Measurements from ENCODE around the gene FKBP4. TPM values are rescaled to one million over a fixed set of nuclear protein-coding genes. Genes with fewer than 3 reads are reported as not detected.

FKBP4 gene
- total RNA-seq, 6 experiments from 2014 or later: 27.0 to 124 (median 48.4) TPM

DNA sequence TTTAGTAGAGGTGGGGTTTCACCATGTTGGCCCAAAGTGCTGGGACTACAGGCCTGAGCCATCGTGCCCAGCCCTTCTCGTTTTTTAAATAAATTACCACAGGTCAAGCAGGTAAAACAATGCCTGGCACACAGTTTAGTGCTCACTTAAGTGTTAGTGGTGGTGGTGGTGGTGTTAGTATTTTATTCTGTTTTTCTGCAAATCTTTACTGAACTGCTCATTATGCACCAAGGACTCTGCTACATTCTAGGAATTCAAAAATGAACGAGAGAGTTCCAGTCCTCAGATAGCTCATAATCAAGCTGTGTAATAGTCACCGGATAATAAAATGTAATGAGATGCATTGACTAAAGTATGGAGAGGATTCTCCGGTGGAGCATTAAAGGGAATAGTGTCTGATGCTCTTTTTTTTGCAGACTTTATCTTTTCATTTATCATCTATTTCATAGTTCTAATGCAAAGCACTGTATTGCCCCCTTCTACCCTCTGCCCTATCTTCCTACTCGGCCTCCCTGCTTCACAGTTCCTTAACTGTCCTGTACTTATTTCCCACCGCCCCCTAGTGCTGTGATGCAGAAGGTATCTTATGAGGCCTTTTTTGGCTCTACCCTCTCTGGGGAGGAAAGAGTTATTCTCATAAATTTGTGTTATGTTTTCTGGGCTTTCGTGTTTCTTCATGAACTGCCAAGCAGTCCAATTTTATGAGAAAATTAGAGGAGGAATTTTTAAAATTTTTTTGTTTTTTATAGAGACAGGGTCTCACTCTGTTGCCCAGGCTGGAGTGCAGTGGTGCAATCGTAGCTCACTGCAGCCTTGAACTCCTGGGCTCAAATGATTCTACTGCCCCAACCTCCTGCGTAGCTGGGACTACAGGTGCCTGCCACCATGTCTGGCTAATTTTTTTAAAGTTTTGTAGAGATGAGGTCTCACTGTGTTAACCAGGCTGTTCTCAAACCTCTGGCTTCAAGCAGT, 18.7 kb downstream of the FKBP4 start:
- peak overlapping the region; percentile 89 to 95 (median 90) for H3K27ac ChIP-seq
- peak; percentile 44 to 52 (median 48) for ATAC-seq

DNA sequence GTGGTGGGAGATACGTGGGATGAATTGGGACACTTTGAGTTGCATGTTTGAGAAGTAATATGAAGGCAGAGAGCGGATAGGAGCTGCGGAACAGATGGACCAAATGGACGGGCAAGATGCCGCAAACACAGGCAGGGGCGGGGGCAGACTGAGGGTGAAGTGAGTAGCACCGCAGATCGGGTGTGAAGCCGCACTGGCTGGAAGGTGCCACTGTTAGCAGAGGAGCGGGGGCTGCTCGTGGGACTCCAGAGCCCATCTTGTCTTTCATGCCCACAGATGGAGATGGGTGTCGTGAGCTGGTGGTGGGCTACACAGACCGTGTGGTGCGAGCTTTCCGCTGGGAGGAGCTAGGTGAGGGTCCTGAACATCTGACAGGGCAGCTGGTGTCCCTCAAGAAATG, 25.0 kb downstream of the FKBP4 start:
- peaks cover 0 to 66% (median 29%) of the 10 kb centered on the region in 4 donors for H3K36me3 ChIP-seq
- DNase-seq (no peak), ATAC-seq (no peak)
- H3K4me1 ChIP-seq: no peaks in the 10 kb centered on the region
- no peak overlapping the region for H3K27ac ChIP-seq
- intact Hi-C loops (cut with DNase I): no loop called here
- TF ChIP-seq, protein P1, sequence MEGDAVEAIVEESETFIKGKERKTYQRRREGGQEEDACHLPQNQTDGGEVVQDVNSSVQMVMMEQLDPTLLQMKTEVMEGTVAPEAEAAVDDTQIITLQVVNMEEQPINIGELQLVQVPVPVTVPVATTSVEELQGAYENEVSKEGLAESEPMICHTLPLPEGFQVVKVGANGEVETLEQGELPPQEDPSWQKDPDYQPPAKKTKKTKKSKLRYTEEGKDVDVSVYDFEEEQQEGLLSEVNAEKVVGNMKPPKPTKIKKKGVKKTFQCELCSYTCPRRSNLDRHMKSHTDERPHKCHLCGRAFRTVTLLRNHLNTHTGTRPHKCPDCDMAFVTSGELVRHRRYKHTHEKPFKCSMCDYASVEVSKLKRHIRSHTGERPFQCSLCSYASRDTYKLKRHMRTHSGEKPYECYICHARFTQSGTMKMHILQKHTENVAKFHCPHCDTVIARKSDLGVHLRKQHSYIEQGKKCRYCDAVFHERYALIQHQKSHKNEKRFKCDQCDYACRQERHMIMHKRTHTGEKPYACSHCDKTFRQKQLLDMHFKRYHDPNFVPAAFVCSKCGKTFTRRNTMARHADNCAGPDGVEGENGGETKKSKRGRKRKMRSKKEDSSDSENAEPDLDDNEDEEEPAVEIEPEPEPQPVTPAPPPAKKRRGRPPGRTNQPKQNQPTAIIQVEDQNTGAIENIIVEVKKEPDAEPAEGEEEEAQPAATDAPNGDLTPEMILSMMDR (IDR thresholded peaks at IDR 0.05): no peak
- no peak for TF ChIP-seq POLR2A (IDR thresholded peaks at IDR 0.05)
- no peaks in the 10 kb centered on the region for H3K9me3 ChIP-seq
- no peak overlapping the region for H3K4me3 ChIP-seq
- 95% methylated on average over 10 of the region's 15 CpGs for WGBS (ENCODE audit: insufficient coverage, low coverage, low lambda C conversion rate, missing lambda C conversion rate)
- no peaks in the 10 kb centered on the region for H3K27me3 ChIP-seq

More for the DNA sequence above, 18.7 kb downstream of the FKBP4 start:
- TF ChIP-seq, protein P1 (IDR thresholded peaks at IDR 0.05): peak; percentile 52 to 64 (median 54)
- TF ChIP-seq POLR2A (IDR thresholded peaks at IDR 0.05): no peak
- H3K4me1 ChIP-seq: peaks cover 0 to 15% (median 0%) of the 10 kb centered on the region in 4 donors
- intact Hi-C loops (cut with DNase I): no loop called here
- peak overlapping the region; percentile 58 to 73 (median 72) for H3K4me3 ChIP-seq
- no peak for DNase-seq
- no peaks in the 10 kb centered on the region for H3K27me3 ChIP-seq
- peaks cover 0 to 16% (median 6%) of the 10 kb centered on the region in 4 donors for H3K36me3 ChIP-seq
- H3K9me3 ChIP-seq: no peaks in the 10 kb centered on the region
- WGBS (ENCODE audit: insufficient coverage, low coverage, low lambda C conversion rate, missing lambda C conversion rate): 9% methylated on average over 10 of the region's 10 CpGs

DNA sequence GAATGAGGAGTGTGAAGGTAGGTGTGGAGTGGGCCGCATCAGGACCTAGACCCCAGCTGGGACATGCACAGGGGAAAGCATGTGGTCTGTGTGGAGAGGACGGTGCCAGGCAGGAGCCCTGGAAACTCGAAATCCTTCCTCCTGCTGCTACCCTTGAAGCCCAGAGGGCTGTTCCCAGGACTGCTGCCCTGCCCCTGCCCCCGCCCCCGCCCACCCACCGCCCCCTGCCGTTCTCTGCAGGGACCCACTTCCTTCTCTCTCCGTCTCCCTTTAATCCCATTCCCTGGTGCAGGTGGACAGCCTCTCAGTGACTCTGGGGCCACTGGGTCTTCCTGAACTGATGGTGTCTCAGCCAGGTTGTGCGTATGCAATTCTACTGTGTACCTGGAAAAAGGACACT, 25.7 kb downstream of the FKBP4 start:
- DNase-seq (no peak), ATAC-seq (no peak)
- intact Hi-C loops (cut with DNase I): no loop called here
- Histone ChIP-seq H3K9me3 (no peaks in the 10 kb centered on the region), H3K27me3 (no peaks in the 10 kb centered on the region), H3K27ac (no peak overlapping the region), H3K4me1 (no peaks in the 10 kb centered on the region), H3K36me3 (peaks cover 0 to 73% (median 31%) of the 10 kb centered on the region in 4 donors), H3K4me3 (no peak overlapping the region)
- 72% methylated on average over 2 of the region's 9 CpGs for WGBS (ENCODE audit: insufficient coverage, low coverage, low lambda C conversion rate, missing lambda C conversion rate)
- TF ChIP-seq POLR2A (IDR thresholded peaks at IDR 0.05): no peak
- TF ChIP-seq, protein P1 (IDR thresholded peaks at IDR 0.05): no peak

DNA sequence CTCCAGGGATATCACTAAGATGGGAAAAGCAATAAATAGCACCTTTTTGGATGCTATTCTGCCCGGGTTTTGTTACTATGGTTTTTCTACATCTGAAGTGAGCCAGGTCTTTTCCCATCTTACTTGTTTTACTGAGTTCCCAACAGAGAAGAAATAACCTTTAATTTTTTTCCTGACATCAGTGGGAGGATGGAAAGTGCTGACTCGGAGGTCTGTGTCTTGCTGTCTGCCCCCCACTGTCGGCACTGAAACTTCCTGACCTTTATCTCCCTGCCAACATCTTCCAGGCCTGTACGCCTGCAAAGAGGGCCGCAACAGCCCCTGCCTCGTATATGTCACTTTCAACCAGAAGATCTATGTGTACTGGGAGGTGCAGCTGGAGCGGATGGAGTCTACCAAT, 28.7 kb downstream of the FKBP4 start:
- ATAC-seq (no peak), DNase-seq (no peak)
- no peaks in the 10 kb centered on the region for H3K9me3 ChIP-seq
- H3K27ac ChIP-seq: no peak overlapping the region
- no peak for TF ChIP-seq POLR2A (IDR thresholded peaks at IDR 0.05)
- TF ChIP-seq, protein P1 (IDR thresholded peaks at IDR 0.05): no peak
- intact Hi-C loops (cut with DNase I): no loop called here
- H3K4me1 ChIP-seq: no peaks in the 10 kb centered on the region
- peaks cover 0 to 83% (median 30%) of the 10 kb centered on the region in 4 donors for H3K36me3 ChIP-seq
- WGBS (ENCODE audit: insufficient coverage, low coverage, low lambda C conversion rate, missing lambda C conversion rate): 69% methylated on average over 6 of the region's 7 CpGs
- H3K4me3 ChIP-seq: no peak overlapping the region
- no peaks in the 10 kb centered on the region for H3K27me3 ChIP-seq
